GM19324 (cell line): ENCODE measurements around the gene TEX22.
A peak's percentile ranks its signal among the peaks of the same experiment; 100 is the strongest.

Experiments
- ATAC-seq: cut with Tn5 transposase; IDR thresholded peaks from one replicate; pipeline ENCODE4 v1.9.1; 2021; ENCODE audit warnings: mild to moderate bottlenecking, moderate library complexity; ENCODE audit not compliant: unreplicated experiment, low FRiP score

Gene TEX22

DNA sequence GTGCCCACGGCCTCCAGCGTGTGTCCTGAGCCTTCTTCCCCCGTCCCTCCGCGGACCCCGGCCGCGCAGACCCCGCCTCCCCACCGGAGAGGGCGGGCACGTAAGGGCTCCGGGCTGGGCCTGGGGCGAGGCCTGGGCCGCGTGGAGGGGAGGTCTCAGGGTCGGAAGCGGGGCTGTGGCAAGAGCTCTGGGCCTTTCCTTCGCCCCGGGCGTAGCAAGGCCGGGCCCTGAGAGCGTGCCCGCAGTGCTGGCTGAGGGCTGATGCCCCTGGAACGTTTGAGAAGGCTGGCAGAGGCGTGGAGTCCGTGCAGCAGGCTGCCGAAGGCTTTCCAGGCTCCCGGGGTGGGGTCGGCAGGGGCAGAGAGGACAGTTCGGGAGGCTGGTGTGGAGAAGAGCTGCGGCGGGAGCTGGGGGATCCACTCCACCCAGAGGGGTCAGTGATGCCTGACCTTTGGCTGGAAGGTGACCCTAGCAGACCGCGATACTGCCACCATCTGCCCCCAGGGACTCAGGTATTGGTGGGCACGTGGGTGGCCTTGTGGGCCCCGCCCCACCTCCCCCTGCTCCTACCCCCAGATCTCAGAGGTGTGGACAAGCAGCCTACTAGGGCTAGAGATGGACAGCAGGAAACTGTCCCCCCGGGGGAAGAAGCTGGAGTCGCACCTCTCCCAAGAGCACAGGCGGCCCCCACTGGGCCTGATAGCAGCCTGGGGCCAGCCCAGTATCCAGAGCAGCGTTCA, 558 bp downstream of the TEX22 start:
- ATAC-seq, result peak; percentile 47

- ATAC-seq, result no peak
Observed at GRCh38 chr14:105399466-105399775, 1.1 kb downstream of the TEX22 start.

DNA sequence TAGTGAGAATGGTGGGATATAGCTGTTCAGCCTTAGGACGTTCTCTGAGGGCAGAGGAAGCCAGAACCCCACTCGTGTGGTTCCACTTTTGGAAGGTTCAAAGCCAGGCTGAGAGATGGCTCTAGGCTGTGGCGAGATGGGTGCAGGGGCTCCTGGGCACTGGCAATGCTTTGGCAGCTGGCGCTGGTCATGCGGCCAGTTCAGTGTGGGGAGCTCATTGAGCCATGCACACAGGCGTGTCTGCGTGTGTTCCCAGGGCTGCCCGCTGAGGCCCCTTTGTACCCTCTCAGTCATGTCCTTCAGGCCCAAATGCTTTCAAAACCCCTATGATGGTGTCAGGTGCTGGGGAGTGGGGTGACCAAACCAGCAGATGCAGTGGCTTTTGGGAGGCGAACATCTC, 1.7 kb downstream of the TEX22 start:
- no peak for ATAC-seq

DNA sequence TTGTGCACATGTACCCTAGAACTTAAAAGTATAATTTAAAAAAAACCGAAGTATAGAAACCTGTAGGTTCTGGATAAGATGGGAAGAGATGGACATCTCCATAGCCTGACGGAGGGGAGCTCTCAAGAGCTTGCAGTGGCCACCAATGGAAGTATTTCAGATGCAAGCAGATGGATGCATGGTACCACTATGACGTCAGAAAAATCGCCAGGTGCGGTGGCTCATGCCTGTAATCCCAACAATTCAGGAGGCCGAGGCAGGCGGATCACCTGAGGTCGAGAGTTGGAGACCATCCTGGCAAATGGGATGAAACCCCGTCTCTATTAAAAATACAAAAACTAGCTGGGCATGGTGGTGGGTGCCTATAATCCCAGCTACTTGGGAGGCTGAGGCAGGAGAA, 3.4 kb downstream of the TEX22 start:
- no peak for ATAC-seq

- ATAC-seq, result no peak
Observed at GRCh38 chr14:105408592-105408991, 10.3 kb downstream of the TEX22 start.

DNA sequence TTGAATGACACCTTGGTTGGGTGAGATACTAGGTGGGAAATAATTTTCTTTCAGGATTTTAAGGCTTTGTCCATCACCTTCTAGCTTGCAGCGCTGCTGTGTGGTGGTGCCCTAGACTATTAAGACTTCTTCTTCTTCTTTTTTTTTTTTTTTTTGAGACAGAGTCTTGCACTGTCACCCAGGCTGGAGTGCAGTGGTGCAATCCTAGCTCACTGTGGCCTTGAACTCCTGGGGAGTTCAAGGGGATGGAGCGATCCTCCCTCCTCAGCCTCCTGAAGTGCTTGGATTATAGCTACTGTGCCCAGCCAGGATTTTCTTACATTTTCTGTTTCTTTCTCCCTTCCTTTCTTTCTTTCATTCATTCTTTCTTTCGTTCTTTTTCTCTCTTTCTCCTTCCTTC, 11.0 kb downstream of the TEX22 start:
- no peak for ATAC-seq

GRCh38 chr14:105410642-105411016, 12.3 kb downstream of the TEX22 start:
- ATAC-seq, result no peak

DNA sequence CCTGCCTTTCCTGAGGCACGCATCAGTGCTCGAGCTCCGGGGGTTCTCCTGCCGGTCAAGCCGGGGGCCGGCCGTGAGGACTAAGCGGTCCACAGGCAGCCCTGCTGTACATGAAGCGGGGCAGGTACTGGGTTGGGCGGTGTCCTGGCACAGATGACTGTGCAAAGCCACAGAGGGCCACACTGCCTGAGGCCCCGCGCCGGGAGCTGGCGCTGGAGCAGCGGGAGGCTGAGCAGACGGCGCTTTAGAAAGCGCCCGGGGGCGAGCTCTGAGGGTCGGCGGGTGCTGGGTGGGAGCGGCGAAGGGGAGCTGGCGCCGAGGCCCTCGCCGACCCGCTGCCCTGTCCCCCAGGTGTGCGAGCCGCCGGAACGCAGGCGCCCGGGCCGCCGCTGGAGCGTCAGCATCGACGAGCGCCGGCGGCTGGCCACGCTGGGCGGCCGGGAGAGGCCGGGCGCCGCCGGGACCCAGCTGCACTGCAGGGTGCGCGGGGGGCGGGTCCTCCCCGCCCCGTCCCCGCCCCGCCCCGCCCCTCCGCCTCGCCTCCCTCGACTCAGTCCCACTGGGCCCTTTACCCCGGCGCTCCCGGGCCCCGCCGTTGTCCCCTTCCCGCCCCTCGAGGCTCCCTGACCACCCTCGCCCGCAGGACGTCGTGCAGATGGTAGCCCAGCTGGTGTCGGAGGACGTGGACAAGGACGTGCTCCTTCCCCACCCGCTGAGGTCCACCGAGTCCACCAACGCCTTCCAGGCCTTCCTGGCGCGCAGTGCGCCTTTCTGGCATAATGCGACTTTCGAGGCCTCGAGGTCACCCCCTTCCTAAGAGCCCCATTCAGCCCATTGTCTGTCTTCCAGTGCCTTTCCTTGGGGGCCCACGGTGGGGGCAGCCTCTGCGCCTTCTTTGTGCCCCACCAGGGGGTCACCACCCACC, 12.9 kb downstream of the TEX22 start:
- no peak for ATAC-seq

DNA sequence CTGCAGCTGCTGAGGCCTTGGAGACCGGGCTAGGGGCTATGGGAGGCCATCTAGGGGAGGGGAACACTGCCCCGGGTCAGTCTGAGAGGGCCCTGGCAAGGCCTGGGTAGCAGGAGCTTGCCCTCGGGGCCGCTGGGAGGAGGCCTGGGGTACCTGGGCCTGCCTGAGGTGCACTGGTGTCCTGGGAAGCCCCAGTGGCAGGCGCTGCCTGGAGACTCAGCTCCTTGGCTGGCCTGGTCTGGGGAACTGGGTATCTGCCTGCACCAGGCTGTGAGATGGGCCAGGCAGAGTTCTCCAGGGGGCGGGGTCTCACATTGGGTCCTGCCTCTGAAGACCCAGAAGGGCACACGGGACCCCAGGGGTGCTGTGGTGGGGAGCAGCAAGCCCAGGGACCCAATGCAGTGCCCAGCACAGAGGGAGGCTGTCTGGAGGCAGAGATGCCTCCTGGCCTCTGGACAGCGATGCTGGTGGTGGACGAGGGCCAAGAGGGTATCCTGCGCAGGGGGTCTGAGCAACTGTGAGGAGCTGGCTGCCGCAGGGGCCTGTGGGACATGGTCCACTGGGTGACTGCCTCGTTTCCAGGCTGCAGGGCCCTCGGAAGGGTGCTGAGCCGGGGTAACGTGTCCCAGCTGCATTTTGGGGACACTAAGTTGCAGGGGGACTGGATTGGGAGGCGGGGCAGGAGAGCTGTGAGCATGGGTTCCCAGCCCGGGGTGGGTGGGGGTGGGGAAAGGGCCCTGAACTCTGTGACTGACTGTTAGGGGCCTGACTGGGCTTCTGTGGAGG, 13.8 kb downstream of the TEX22 start:
- no peak for ATAC-seq

DNA sequence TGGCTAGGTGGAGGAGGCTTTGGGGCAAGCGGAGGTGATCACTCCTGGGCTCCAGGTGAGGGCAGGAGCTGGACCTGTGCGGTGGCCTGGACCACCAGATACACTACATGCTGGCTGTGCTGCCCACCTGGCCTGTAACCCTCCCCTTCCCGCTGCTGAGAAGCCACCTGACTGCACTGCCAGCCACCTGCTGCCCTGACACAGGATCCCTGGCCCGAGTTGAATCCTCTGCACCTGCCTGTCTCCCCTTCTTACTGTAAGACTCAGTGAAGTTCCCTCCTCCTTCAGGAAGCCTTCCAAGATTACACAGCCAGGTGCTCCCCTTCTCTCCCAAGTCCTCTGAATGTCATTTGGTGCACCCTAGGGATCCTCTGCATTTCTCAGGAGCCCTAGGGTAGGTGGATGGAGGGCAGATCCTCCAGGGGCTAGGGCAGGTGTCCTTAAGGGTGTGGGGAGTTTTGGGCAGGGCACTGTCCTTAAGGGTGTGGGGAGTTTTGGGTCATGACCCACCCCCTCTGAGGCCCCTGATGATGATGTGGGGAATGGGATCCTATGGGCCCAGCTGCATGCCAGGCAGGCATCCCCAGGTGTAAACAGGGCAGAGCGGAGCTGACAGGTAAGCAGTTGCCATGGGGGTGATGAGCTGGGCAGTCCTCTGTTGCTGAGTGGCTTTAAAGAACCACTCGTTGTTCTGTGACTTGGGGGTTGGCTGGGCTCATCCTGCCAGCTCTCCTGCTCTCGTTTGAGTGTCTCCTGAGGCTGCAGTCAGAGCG, 14.6 kb downstream of the TEX22 start:
- no peak for ATAC-seq

- ATAC-seq, result no peak
Observed at GRCh38 chr14:105413544-105413886, 15.2 kb downstream of the TEX22 start.

DNA sequence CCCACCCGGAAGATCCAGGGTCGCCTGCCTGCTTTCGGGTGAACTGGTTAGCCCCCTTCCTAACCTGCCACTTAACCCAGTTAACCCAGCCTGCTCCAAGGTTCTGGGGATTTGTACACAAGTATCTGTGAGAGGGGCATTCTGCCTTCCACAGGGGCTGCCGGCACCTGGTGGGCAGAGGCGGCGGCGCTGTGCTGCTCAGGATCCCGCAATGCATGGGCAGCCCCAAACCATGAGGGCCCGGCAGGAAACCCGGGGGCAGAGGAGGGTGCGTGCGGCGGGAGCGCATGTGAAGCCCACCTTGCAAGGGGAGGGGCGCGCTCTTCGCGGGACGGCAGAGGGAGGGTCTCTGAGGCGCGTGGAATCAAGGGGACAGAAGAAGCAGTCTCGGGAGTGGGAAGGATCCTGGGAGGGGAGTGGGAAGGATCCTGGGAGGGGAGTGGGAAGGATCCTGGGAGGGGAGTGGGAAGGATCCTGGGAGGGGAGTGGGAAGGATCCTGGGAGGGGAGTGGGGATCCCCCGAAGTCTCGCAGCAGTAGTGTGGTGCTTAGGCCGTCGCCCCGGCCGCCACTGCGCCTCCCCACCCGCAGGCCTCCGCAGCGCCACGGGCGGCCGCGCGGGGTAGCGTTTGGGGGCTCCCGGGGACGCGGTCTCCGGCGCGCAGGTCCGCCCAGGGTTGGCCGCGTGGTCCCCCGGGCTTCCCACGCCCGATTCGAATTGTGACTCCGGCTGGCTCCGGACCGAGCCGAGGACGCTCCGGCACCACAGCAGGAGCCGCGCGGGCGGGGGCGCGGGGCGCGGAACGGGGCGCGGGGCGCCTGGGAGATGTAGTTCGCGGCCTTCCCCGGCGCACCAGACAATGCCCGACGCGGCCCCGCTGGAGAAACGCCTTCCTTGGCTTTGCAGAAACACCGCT, 16.4 kb downstream of the TEX22 start:
- no peak for ATAC-seq

- no peak for ATAC-seq
Observed at GRCh38 chr14:105415481-105416428, 17.4 kb downstream of the TEX22 start.

- no peak for ATAC-seq
Observed at GRCh38 chr14:105416671-105417070, 18.3 kb downstream of the TEX22 start.

GRCh38 chr14:105417690-105418121, 19.4 kb downstream of the TEX22 start:
- no peak for ATAC-seq

- no peak for ATAC-seq
Observed at GRCh38 chr14:105418269-105419194, 20.2 kb downstream of the TEX22 start.
